HG03175 (cell line): ENCODE results near the gene RNF17.
A peak's percentile ranks its signal among the peaks of the same experiment; 100 is the strongest.

Experiments used
- ATAC-seq: cut with Tn5 transposase; IDR thresholded peaks from one replicate; pipeline ENCODE4 v1.9.1; 2021; ENCODE audit warnings: mild to moderate bottlenecking, moderate library complexity; ENCODE audit not compliant: unreplicated experiment

Gene RNF17

DNA sequence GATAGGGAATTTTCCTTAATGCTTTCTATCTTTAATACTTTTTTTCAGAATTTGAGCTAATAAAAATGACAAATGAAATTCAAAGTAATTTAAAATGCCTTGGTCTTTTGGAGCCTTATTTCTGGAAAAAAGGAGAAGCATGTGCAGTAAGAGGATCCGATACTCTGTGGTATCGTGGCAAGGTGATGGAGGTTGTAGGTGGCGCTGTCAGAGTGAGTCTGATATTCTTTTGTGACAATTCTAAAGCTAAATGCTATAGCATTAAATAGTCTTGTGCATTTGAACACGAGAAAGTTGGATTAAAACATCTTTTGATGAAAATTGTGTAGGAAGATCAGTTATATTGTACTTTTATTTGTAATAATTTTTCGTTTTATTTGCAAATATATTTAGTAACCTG is 95.0 kb downstream of the RNF17 start:
- no peak for ATAC-seq

DNA sequence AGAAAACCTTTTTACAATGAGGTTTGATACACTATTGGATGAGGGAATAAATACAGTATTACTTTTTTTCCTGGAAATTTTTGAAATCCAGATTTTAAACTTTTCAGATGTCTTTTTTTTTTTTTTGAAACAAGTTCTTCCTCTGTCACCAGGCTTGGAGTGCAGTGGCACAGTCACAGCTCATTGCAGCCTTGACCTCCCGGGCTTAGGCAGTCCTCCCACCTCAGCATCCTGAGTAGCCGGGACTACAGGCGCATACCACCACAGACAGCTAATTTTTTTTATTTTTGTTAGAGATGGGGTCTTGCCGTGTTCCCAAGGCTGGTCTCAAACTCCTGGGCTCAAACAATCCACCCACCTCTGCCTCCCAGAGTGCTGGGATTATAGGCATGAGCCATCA is 96.8 kb downstream of the RNF17 start:
- ATAC-seq, result no peak

DNA sequence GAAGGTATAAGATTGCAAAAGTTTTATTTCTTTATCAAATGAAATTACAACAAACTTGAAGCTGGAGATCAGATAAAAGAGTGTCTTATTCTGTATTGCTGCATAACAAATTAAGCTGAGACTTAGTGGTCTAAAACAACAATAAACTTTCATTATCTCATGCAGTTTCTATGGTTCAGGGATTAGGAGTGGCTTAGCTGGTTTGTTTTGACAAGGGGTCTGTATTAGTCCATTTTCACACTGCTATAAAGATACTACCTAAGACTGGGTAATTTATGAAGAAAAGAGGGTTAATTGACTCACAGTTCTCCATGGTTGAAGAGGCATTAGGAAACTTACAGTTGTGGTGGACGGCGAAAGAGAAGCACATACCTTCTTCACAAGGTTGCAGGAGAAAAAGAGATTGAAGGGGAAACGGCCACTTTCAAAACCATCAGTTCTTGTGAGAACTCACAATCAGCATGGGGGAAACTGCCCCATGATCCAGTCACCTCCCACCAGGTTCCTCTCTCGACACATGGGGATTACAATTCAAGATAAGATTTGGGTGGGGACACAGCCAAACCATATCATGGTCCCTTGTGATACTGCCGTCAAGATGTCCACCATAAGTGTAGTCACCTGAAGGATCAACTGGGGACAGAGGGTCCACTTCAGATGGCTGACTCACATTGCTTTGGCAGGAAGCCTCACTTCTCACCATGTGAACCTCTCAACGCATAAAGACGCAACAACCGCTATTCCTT is 97.8 kb downstream of the RNF17 start:
- ATAC-seq, result no peak

DNA sequence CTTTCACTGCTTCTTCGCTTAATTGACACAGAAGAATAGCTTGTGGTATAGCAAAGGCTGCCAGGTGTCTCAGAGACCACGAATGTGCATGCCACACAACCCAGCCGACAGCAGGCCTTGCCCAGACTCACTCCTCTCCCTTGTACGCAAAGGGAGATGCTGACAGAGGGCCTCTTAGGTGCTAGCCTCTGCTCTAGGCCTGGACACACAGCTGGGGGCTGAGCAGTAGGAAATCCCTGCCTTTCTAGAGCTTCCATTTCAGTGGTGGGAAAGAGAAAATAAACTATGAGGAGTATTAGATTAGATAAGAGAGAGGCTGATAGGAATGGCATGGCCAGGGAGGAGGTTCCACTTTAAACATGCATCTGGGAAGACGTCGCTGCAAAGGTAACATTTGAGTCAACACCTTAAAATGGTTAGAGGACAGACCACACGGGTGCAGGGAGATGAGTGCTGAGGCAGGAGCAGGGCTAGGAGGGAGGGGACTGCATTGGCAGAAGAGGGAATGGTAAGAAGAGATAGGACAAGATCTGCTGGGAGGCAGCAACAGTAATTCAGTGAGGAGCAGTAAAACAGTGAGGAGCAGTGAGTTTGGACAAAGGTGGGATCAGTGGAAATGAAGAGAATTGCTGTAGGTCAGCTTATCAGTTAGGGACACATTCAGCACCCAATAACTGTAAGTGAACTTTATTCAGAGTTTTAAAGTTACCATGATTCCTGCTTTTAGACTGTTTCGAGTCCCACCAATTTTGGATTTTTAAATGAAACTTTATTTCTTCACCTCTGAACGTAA is 100.0 kb downstream of the RNF17 start:
- no peak for ATAC-seq

DNA sequence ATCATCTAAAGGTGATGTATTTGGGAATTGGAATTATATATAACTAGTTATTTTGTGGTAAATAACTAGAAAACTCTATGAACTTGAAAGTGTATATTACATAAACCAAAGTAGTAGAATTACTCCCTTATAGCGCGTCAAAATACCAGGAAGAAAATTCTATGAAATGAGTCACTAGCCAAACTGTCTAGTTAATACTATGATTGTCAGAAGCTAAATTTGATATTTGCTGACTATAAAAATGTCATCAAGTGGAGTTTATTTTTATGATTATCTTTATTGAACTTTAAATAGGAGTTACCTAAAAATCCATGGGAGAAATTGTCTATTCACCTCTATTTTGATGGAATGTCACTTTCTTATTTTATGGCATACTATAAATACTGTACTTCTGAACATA is 100.6 kb downstream of the RNF17 start:
- no peak for ATAC-seq

DNA sequence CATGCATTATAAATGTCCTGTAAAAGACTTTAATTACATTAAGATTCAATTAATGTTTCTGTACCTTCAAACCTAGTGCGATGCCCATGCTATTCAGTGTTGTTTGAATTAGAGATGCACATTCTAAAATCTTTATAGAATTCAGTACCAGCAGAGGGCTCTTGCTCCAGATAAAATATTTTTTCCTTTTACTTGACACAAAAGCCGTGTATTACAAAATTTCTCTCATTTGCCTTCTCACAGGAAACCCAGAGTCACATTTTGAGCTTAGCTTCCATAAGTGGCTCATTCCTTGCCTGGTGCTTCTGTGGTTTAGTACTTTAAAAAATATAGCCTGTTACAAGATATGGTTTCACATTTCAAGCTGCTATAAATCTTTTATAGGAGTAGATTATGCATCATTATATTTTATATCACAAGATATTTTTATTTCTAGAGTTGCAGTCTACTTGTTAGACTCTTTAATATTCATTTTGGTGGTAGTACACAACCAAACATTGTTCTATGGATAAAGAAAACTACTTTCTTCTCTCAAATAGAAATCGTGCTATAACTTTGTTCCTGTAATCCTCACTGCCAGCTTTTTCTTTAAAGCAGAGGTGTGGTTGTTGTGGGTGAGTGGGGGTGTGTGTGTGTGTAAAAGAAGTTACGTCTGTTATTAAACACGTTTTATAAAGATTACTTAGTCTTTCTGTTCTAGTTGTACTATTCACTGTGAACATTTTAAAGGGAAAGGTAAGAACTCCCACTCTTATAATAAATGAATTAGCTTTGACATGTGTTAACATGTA is 101.4 kb downstream of the RNF17 start:
- ATAC-seq, result no peak

DNA sequence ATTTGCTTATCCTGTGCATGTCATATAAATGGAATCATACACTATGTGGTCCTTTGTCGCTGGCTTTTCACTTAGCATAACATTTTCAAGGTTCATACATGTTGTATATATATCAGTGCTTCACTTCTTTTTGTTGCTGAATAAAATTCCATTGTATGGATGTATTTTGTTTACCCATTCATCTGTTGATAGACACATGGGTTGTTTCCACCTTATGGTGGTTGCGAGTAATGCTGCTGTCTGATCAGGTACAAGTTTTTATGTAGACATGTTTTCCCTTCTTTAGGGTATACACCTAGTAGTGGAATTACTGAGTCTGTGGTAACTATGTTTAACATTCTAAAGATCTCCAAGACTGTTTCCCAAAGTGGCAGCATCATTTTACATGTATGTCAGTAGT is 102.5 kb downstream of the RNF17 start:
- no peak for ATAC-seq

DNA sequence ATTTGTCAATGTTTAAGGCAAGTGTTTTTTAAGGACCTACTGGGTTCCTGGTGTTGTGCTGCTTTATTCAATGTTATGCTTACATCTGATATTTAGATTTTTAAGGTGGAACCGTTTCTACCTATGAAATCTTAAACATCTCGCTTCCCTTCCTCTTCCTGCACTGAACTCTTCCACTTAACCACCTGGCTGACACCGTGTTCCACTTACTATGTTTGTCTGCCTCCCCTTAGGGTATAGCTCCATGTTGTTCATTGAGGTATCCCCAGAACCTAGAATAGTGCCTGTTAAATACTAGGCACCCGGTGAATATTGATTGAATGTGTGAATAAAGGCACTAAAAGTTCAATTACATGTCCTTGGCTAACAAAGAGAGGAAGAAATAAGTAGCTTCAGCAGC is 104.9 kb downstream of the RNF17 start:
- no peak for ATAC-seq

DNA sequence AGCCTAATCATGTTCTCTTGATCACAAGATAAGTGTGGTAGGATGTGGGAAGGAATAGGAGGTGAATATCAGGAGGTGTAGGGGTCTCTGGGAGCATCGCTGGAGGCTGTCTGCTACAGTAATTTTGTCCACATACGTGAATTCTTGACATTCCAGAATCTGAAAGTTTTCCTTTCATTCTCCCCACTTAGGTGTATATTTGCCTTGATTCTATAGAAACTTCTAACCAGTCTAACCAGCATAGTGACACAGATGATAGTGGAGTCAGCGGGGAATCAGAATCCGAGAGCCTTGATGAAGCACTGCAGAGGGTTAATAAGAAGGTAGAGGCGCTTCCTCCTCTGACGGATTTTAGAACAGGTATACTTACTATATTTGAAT is 106.4 kb downstream of the RNF17 start:
- no peak for ATAC-seq

DNA sequence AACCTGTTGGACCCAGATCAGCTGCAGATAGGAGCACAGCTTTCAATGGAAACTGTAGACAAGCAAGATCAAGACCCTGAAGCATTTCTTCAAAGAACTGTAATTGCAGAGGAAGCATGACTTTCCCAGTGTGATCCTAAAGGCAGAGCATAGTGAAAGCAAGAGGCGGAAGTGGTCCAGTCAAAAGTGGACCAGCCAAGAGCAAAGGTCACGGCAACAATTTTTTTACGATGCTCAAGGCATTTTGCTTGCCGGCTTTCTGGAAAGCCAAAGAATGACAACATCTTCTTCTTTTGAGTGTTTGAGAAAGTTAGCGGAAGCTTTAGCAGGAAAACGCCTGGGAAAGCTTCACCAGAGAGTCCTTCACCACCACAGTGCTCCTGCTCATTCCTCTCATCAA is 111.6 kb downstream of the RNF17 start:
- no peak for ATAC-seq

DNA sequence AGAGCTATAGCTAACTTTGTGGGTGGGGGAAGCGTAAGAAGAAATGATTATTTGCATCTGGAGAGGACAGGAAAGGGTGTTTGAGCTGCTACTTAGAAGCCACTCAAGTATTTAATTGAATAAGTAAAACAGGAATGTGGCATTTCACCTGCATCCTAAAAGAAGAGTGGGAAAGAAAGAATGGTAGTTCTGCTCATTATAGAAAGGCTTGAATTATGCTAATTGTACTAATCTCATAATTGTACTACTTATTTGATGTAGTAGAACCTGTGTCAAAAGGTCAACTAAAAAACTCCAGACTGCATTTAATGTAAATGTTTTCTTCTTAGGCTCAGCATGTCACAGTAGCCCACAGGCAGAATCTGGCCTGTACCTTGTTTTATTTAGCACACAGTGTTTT is 113.6 kb downstream of the RNF17 start:
- ATAC-seq, result no peak

DNA sequence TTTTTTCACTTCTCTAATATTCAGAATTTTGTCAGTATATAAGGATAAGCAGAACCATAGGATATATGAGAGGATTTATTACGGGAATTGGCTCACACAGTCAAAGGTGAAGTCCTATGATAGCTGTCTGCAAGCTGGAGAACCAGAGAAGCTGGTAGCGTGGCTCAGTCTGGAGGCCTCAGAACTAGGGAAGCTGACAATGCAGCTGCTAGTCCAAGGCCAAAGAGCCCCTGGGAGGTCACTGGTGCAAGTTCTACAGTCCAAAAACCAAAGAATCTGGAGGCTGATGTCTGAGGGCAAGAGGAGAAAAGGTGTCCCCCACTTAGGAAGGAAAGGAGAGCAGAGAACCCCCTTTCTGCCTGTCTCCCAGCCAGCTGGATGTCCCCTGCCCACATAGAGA is 114.4 kb downstream of the RNF17 start:
- ATAC-seq, result no peak

DNA sequence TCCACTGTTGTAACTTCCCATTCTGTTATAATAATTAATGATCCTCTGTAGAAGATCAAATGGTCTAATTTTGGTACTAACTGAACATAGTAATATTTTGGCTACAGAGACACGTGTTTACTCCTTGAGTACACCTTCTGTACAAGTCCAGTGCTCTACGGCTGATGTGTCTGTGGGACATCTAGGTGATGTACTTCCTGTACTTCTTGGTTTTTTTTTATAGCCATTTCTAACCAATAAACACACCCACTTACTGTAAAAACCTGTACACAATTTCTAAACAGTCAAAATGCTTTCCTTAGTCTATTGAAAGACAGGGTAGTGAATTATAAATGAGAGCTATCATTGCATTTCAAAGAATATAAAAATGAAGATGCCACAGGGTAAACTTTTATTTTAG is 118.7 kb downstream of the RNF17 start:
- ATAC-seq, result no peak

DNA sequence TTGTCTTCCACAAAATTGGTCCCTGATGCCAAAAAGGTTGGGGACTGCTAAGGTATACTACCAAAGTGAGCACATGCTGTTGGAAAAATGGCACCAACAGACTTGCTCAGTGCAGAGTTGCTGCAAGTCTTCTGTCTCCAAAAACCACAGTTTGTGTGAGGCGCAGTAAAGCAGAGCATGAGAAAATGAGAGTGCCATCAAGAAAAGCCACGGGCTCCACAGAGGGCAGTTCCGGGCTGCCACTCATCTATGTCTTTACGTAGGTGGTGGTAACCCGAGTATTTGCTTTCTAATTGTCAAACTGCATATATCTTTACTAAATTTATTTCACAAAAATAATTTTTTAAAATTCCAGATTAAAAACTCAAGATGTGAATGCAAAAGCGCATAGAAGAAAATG is 123.8 kb downstream of the RNF17 start:
- peak; percentile 86 for ATAC-seq

DNA sequence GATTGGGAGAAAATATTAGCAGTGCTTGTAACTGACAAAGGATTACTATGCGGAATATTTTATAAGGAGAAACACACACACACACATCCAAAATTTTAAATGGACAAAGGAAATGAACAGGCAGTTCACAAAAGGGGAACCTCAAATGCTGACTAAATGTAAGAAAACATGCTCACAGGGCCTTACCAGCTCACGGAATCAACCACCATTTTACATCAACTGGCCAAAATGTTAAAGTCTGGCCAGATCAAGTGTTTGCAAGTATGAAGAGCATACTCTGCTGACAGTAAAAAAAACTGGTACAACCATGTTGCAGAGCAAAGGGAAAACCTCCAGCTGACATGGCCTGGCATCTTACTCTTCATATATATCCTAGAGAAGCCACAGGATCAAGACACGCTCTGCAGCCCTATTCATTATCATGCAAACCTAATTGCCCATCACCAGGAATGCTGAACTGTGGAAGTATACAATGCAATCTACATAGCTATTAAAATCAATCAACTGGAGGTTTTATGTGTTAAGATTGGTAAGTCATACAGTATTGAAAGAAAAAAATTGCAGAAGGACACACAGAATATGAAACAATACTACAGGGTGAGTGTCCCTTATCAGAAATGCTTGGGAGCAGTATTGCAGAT is 124.4 kb downstream of the RNF17 start:
- no peak for ATAC-seq

DNA sequence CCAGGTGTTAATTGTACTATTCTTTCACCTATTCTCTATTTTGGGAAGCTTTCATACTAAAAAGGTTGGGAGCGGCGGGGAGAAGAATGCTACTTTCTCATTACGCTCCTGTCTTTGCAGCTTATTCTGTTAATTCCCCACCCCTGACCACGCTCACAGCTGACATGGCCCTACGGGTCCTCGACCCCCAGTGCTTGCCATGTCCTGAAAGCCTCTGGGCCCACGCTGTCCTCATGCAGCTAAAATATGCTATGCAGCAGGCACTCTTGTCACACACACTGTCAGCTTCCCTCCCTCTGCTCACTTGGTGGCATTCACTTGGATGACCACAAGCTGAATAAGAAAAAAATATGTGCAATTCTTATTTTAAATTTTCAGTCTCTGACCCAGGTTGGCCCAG is 126.3 kb downstream of the RNF17 start:
- no peak for ATAC-seq

DNA sequence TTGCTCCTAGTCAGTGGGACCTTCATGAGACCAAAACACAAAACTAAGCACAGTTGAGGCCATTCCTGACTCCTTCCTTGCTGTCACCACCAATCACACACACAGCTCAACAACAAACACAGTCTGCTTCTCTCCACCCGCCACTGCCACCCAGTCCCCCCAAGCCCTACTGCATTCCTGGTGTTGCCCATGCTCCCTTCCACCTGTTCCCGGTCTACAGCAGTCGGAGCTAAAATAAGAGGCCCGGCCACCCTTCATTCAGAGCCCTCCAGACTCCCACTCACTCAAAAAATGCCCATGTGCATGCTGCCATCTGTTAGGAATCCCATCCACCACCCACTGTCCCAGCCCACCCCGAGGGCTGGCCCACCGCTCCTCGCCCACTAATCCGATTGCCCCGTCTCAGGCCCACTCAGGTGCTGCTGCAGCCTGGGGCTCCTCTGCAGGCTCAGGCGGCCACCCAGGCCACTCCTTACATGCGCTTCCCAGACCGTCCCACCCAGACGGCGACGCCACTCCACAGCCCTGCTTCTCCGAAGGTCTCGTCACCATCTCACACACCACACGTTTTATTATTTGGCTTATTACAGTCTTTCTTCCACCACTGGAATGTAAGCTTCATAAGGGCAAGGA is 127.6 kb downstream of the RNF17 start:
- no peak for ATAC-seq

DNA sequence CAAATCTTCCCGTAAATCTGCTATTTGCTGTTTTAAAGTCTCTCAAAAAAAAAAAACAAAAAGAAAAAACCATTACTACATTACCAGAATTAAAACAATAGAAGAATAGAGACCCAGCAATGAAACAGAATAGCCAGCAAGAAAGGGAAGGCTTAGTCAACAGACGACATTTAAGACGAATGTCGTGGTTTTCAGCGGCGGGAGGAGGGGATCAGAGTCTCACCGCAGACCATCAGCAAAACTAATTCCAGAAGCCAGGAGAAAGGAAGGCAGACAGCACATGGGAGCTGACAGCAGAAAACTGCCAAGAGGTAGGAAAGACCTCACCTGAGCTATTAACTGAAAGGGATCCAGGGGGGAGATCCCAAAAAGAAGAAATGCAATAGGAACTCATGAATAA is 128.9 kb downstream of the RNF17 start:
- ATAC-seq, result no peak

DNA sequence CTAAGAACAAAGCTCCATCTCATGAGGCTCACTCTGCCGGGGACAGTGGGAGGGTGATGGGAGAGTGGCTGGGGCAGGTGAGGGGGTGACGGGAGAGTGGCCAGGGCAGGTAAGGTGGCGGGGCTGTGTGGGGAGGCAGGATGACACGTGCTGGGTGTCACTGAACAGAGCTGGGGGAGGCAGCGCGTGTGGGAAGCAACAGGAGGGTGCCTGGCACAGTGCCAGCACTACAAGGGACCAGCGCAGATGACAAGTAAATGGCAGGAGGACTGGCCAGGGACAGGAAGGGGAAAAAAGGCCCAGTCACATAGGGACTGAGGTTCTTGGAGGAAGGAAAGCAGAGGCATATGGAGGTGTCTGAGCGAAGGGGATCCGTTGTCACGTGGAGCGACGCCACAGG is 129.9 kb downstream of the RNF17 start:
- no peak for ATAC-seq

DNA sequence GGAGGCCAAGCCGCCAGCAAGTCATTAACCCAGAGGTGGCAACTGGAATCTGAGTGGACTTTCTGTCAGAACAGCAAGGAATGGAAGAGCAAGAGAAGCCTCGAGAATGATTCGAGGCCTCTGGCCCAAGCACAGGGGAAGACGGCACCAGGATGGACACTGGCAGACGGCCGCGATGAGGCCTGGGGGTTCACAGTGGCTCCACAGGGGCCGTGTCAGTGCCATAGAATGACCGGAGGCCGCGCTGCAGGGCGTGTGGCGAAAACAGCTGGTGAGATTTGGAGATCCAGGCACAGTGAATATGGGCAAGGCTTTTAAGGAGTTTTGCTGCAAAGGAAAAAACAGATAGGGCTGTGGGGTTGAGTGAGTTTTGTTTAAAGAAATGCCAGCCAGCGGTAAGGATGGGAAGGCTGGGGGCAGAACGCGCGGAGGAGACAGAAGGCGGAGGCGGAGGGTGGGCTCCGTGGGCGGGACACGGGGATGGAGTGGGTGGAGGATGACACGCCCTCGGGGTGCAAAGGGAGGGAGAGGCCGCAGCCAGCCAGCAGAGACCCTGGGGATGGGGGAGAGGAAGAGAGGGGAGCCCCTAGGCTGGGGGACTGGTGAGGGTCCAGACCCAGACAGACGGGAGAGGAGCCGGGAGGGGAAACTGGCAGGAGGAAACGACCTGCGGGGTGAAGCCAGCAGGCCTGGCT is 130.5 kb downstream of the RNF17 start:
- no peak for ATAC-seq
